ENCODE results near the gene ST6GALNAC6.
A peak's percentile ranks its signal among the peaks of the same experiment; 100 is the strongest.

Gene ST6GALNAC6

GRCh38 chr9:127916720-127917581 is 17.5 kb upstream of the ST6GALNAC6 start, which contains the start of gene ST6GALNAC4:
TSS of gene ST6GALNAC4 (minus strand) at chr9:127917041. CDS start at chr9:127916419, 622 bp downstream.
- no peak for DNase-seq (ENCODE audit: low read depth)

- no peak for DNase-seq (ENCODE audit: low read depth)
Measured at GRCh38 chr9:127915801-127916719, 16.7 kb upstream of the ST6GALNAC6 start.

DNA sequence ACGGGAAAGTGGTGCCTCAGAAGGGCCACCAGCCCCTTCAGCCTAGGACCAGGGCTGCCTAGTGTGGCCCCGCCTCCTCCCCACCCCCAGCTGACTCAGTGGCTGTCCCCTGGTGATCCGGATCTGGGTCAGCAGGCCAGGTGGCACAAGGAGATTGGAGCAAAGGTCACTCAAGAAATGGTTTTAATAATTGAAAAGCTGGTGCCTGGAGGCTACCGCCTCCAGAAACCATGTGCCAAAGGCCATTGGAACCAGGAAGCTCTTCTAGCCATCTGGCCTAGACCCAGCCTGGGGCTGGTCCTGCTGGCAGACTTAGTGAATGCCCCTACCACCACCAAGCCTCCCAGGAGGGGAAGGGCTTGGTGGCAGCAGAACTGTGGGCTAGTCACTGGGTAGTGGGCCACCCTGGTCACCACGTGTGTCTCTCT is 15.9 kb upstream of the ST6GALNAC6 start:
- no peak for DNase-seq (ENCODE audit: low read depth)

GRCh38 chr9:127913682-127914081 is 14.3 kb upstream of the ST6GALNAC6 start:
- no peak for DNase-seq (ENCODE audit: low read depth)

DNA sequence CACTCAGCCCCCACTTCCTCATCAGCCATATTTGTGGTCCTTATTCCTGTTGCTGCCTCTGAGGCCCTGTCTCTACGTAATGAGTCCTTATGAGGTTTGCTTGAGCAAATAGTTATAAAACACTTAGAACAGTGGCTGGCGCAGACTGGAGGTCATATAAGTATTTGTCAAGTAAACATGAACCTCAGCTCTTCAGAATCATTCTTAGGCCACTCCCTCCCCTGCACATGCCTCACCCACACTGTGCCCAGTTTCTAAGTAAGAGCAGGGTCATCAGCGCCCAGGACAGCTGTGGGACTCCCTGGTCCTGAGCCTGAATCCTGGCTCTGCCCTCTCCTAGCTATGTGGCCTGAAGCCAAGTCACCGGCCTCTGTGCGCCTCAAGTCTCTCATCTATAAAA is 13.5 kb upstream of the ST6GALNAC6 start:
- no peak for DNase-seq (ENCODE audit: low read depth)

DNA sequence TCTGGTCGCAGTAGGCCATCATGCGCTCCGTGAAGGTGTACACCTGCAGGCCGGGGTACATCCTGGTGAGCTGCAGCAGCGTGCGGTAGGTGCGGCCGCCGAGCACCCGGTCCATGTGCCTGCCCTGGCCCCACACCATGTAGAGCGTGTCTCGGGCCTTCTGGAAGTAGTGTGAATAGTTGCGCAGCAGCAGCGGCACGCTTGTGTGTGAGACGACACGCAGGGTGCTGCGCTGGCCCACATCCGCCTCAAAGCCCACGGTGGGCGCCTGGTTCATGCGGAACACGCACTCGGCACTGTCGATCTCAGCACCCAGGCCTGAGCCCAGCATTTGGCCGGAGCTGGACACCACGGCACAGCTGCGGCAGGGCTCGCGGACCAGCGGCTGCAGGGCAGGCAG is 12.9 kb upstream of the ST6GALNAC6 start:
- no peak for DNase-seq (ENCODE audit: low read depth)

DNA sequence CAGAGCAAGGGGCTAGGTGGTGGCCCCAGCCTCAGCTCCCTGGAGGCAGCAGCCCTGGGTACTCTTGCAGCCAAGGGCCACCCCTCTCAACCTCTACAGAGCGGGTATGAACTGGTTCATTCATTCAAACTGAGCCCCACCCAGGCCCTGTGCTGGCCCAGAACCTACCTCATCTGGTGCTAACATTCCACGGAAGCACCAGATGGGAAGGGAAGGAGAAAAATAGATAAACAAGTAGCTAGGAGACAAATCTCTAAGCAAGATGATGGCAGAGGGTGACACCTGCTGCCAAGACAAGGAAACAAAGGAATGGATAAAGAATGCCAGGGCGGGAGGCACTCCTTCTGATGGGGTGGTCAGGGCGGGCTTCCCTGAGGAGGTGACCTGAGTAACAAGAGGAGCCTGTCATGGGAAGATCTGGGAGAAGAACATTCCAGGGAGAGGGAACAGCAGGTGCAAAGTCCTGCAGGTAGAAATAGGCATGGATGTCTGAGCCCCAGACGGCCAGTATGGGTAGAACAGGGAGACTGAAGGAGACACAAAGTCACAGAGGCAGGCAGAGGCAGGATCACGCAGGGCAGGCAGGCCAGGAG is 11.3 kb upstream of the ST6GALNAC6 start:
- DNase-seq (ENCODE audit: low read depth): no peak

GRCh38 chr9:127909839-127910273 is 10.5 kb upstream of the ST6GALNAC6 start:
- no peak for DNase-seq (ENCODE audit: low read depth)

DNA sequence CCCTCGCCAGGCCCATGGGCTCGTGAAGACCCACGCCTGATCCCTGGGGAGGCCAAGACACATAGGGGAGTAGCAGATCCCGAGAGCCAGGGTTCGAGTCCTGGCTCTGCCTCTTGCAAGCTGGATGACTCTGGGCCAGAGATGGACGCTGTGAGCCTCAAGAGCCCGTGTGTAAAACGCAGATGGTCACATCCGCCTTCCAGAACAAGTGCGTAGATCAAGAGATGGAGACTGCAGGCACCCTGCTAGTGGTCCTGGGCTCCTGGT is 9.2 kb upstream of the ST6GALNAC6 start:
- DNase-seq (ENCODE audit: low read depth): no peak

DNA sequence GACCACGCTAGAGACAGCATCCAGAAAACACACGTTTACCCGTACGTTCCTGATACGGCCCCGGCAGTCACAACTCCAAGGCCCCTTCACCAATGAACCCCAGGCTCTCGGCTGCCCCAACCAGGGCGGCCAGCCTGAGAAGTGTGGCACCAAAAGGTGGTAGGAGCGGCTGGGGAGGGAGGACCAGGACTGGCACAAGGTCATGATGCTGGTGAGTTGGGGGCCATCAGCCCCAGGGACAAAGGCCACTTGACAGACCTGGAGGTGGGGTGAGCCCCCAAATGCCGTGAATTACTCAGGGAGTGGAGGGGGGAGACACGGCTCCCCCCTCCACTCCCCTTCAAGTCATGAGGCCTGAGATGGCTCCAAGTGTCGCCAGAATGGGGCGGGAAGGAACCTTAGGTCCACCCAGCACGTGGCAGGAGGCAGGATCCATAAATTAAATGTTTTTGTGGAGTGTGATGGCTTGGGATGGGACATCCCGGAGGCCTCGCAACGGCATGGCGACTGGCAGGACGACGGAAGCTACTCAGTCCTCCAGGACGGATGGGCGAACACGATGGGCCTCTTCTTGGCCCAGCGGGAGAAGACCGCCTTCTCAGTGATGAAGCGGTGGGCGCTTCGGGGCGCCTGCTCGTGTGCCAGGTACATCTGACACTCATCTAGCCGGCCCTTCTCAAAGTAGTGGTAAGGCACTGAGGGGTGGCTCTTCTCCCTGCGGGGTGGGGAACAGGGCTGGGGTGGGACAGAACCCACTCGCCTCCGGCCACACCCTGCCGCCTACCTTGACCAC is 8.7 kb upstream of the ST6GALNAC6 start:
- no peak for DNase-seq (ENCODE audit: low read depth)

GRCh38 chr9:127905788-127906191 is 6.4 kb upstream of the ST6GALNAC6 start:
- DNase-seq (ENCODE audit: low read depth): no peak

GRCh38 chr9:127905004-127905728 is 5.8 kb upstream of the ST6GALNAC6 start:
- no peak for DNase-seq (ENCODE audit: low read depth)

GRCh38 chr9:127904561-127905003 is 5.2 kb upstream of the ST6GALNAC6 start:
- no peak for DNase-seq (ENCODE audit: low read depth)

- peak; percentile 97 for DNase-seq (ENCODE audit: low read depth)
Measured at GRCh38 chr9:127903557-127904475, 4.4 kb upstream of the ST6GALNAC6 start.

DNA sequence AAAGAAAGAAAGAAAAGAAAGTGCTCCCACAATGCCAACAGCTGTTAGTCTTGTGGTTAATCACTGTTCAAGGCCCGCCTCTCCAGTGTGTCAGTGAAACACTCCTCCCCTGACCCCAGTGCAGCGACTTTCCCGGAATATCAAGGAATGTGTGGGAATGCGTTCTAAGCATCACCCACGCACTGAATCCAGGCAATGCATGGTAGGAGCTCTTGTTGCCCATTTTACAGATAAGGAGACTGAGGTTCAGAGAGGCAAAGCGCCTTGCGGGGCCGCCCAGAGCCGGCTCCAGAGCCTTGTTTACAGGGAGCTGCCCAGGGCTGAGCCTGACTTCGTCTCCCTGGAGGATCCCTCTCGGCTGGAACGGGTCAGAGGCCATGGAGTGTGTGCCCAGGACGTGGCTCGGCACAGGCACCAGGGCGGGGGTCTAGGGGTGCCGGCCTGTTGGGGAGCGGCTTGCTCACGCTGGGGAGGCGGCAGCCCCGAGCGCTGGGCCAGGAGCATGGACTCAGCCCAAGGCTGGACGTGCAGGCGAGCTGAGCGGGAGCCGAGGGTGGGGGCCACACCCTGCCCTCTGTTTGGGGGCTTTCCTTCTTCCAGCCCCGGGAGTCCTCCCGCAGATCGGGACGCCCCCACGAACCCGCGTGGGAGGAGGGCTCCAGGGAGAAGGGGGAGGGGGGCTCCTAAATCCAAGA is 823 bp downstream of the ST6GALNAC6 start:
- DNase-seq (ENCODE audit: low read depth): no peak

GRCh38 chr9:127897193-127897692 is 2.2 kb downstream of the ST6GALNAC6 start:
- DNase-seq (ENCODE audit: low read depth): no peak

DNA sequence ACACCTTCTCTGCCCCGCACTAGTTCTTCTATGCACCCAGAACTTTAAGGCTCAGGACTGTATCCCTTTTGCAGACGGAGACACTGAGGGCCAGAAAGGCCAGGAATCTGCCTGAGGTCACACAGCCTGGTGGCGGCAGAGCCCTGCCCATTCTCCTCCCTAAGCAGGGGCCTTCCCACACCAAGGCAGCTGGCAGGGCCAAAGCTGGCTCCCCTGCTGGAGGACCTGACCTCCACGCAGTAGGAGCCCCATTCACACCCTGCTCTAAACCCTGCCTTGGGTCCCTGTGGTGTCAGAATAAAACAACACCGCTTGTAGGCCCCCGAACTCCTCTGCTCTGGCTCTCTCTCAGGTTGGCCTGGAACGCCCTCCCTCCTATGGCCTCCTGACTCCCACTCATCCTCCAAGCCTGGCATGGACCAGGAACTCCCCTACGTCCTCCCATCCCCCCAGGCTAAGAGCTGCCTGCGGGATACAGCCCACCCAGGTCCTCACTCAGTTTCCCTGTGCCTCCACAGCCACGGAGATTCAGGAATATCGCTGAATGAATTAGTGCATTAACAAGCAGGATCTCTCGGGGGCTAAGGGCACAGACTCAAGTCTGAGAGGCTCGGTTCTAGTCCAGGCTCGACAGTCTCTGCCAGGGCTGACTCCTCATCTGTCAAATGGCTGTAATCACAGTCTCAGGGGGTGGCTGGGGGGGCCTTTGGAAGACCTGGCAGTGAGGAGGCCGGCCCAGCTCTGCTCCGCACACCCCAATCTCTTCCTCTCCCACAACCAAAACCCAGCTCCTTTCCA is 2.8 kb downstream of the ST6GALNAC6 start:
- DNase-seq (ENCODE audit: low read depth): no peak

- no peak for DNase-seq (ENCODE audit: low read depth)
Measured at GRCh38 chr9:127895811-127896210, 3.6 kb downstream of the ST6GALNAC6 start.
